HL-60 (cell line): Measurements from ENCODE around the gene TMC8.

Source experiments
- DNase-seq, 2 experiments: peaks; one replicate each; pipeline ENCODE4 v3.0.0-alpha.2; 2010 to 2020; ENCODE audit warnings: low read depth in 1 of 2, low spot score in 1 of 2
- H3K27ac ChIP-seq: fragments of 250-450 bp; sonication (Bioruptor Pico); replicated peaks from 2 replicates; pipeline ENCODE4 v1.5.1; 2020; ENCODE audit warnings: mild to moderate bottlenecking, moderate library complexity
- H3K27me3 ChIP-seq: fragments of 250-450 bp; sonication (Bioruptor Pico); 2 replicates; pipeline ENCODE4 v1.5.1; 2021; ENCODE audit warnings: mild to moderate bottlenecking, moderate library complexity; ENCODE audit not compliant: insufficient read depth, poor library complexity, severe bottlenecking
- H3K4me3 ChIP-seq: replicated peaks from 2 replicates; pipeline ENCODE4 v1.5.1; 2011; ENCODE audit warnings: mild to moderate bottlenecking, control low read depth, low read length; ENCODE audit not compliant: insufficient read depth
- CTCF ChIP-seq: IDR thresholded peaks from one replicate; pipeline ENCODE4 v1.5.1; 2011; ENCODE audit warnings: low read length, control low read depth, inconsistent platforms; ENCODE audit not compliant: insufficient read depth
- GABPA ChIP-seq: IDR thresholded peaks from 2 replicates; pipeline ENCODE4 v1.6.1; 2012; ENCODE audit warnings: low read depth
- POLR2AphosphoS5 ChIP-seq: IDR thresholded peaks from 2 replicates; pipeline ENCODE4 v1.6.1; 2012; ENCODE audit warnings: low read depth
- REST ChIP-seq: IDR thresholded peaks from 2 replicates; pipeline ENCODE4 v1.6.1; 2012; ENCODE audit warnings: low read depth; ENCODE audit not compliant: insufficient replicate concordance
- SPI1 ChIP-seq: IDR thresholded peaks from 2 replicates; pipeline ENCODE4 v1.6.1; 2012; ENCODE audit warnings: low read depth, mild to moderate bottlenecking, borderline replicate concordance

TMC8 gene

GRCh38 chr17:78166416-78166815, 35.8 kb downstream of the TMC8 start:
- no peak for DNase-seq
- Histone ChIP-seq H3K4me3 (no peak overlapping the region), H3K27me3 (no peaks in the 10 kb centered on the region), H3K27ac (no peak overlapping the region)
- TF ChIP-seq REST (no peak), GABPA (no peak), CTCF (no peak), POLR2AphosphoS5 (no peak), SPI1 (no peak)

- H3K27ac ChIP-seq, result peak within 1 kb of the TSS; percentile 58
- no peaks in the 10 kb centered on the region for H3K27me3 ChIP-seq
- DNase-seq, result peak; percentile 71 to 81
- TF ChIP-seq CTCF (no peak), REST (no peak), POLR2AphosphoS5 (peak; percentile 66; the same call in 1 of the 2 replicates), GABPA (no peak), SPI1 (peak; percentile 30; the same call in 1 of the 2 replicates)
- peak within 1 kb of the TSS; percentile 82 for H3K4me3 ChIP-seq
These were observed 37.8 kb downstream of the TMC8 start, which contains the start of gene SYNGR2 for GRCh38 chr17:78168242-78168902. SYNGR2 (plus strand) TSS chr17:78168581; CDS start chr17:78168617, 36 bp downstream.

- Histone ChIP-seq H3K27ac (peak overlapping the region; percentile 45), H3K4me3 (peak overlapping the region; percentile 82), H3K27me3 (no peaks in the 10 kb centered on the region)
- DNase-seq, result no peak
- TF ChIP-seq POLR2AphosphoS5 (no peak), SPI1 (no peak), REST (no peak), CTCF (no peak), GABPA (no peak)
These were observed 38.6 kb downstream of the TMC8 start for GRCh38 chr17:78168903-78169793.
